Measurements from ENCODE around the gene CFAP53. TPM values are rescaled to one million over a fixed set of nuclear protein-coding genes. Genes with fewer than 3 reads are reported as not detected.

CFAP53 gene
- total RNA-seq, 1 experiment from 2014 or later, result 0.94 TPM

DNA sequence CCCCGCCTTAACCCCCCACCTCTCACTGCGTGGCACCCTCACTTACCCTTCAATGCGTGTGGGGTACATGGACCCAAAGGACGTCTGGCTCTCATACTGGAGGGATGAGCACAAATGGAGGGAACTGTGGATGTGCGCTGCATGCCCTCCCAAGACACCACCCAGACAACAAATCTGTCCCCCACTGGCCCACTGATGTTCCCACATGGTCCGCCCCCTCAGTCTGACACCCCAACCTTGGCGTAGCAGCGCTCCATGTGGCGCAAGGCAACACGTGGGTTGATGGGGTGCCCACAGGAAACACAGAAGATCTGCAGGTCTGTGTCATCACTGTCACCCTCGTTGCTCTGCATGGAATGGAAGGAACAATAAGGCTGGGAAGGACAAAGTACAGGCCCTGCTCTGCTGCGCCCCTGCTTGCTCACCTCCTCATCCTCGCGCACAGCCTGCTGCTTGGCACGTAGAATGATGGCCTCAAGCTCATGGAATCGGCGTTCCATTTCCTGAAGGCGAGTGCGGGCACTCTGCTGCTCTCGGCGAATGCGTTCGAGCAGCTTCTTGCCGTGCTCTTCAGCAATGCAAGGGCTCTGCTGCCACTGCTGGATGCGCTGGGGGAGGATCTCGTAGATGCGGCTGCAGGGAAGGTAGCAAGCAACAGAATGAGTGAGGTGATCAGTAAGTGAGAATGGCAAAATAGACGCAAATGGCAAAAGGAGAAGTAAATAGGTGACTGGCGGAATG lies 17.3 kb upstream of the CFAP53 start:
- no peak overlapping the region for H3K4me3 Mint-ChIP-seq (ENCODE audit: low read depth, unreplicated experiment)
- CTCF ChIA-PET, result interaction anchor here (1.5 kb wide), 1 partner anchor 73 kb away, joined by 3 read pairs; no protein-coding TSS in a partner anchor
- no peaks in the 10 kb centered on the region for H3K9me3 Mint-ChIP-seq (ENCODE audit: low read depth, unreplicated experiment)
- peaks cover 65% of the 10 kb centered on the region for H3K36me3 Mint-ChIP-seq (ENCODE audit: insufficient read depth, unreplicated experiment)
- intact Hi-C loops (cut with micrococcal nuclease; ENCODE audit: unreplicated experiment), result no loop called here
- no peak for DNase-seq
- TF ChIP-seq, protein P1, sequence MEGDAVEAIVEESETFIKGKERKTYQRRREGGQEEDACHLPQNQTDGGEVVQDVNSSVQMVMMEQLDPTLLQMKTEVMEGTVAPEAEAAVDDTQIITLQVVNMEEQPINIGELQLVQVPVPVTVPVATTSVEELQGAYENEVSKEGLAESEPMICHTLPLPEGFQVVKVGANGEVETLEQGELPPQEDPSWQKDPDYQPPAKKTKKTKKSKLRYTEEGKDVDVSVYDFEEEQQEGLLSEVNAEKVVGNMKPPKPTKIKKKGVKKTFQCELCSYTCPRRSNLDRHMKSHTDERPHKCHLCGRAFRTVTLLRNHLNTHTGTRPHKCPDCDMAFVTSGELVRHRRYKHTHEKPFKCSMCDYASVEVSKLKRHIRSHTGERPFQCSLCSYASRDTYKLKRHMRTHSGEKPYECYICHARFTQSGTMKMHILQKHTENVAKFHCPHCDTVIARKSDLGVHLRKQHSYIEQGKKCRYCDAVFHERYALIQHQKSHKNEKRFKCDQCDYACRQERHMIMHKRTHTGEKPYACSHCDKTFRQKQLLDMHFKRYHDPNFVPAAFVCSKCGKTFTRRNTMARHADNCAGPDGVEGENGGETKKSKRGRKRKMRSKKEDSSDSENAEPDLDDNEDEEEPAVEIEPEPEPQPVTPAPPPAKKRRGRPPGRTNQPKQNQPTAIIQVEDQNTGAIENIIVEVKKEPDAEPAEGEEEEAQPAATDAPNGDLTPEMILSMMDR (IDR thresholded peaks at IDR 0.05; ENCODE audit: unreplicated experiment), result no peak
- H3K27me3 Mint-ChIP-seq (ENCODE audit: unreplicated experiment), result no peaks in the 10 kb centered on the region
- no peak overlapping the region for H3K27ac Mint-ChIP-seq (ENCODE audit: unreplicated experiment)
- no TSS peak for BruUV-seq (replicated peaks)
- H3K4me1 Mint-ChIP-seq (ENCODE audit: low read depth, unreplicated experiment), result peaks cover 42% of the 10 kb centered on the region

DNA sequence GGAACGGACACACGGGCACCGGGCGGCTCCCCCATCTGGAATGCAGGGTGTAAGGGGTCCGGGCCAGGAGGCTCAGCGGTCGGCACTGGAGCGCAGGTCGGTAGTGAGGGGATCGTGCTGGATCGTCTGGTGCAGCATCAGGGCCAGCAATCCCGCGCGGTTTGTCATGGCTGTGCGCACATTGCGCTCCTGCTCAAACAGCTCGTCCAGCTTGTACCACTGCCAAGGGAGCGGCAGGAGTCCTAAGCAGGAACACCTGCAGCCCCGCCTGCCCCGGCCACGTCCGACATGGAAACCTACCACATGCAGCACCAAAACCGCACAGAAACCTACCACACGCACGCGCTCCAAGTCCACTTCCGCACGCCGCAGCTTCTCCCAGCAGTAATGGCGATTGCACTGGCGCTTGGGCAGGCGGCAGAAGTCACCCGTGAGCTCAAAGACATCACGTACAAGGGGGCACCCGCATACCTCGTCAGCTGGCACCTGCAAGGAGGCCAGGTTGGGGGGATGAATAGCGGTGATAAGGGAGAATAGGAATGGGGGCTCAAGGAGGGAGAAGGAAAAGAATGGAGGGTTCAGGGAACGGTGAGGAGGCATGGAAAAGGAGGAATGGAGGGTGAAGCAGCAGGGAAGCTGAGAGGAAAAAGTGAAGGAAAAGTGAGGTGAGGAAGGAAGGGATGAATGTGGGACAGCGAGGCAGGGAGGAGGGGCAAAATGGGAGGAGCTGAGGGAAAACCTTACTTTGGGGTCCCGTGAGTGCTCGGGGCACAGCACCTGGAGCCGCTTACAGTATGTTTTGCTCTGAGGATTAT lies 16.4 kb upstream of the CFAP53 start:
- Mint-ChIP-seq H3K27ac (ENCODE audit: unreplicated experiment) (no peak overlapping the region), H3K4me1 (ENCODE audit: low read depth, unreplicated experiment) (peaks cover 42% of the 10 kb centered on the region)
- no TSS peak for BruUV-seq (replicated peaks)

DNA sequence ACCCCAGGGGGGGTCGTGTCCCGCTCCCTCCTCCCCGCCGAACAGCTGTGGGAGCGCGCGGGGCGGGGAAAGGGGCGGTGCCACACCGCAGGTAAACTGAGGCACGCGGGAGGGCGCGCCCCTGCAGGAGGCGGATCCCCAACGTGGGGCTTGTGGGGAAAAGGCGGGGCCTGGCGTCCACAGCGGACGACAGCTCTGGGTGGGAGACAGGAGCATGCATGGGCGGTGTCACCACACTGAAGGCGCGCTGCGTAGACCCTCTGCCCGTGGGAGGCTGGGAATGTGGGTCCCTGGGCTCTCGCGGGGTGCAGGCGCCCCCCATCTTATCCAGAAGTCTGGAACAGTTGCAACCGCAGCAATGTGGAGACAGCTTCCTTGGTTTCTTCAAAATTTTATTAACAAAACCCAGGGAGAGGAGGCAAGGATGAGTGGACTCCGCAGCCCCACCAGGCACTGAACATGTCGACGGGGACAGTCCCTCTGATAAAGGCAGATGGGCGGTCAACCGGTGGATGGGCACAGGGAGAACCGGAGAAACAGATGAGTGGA lies 15.8 kb upstream of the CFAP53 start:
- Mint-ChIP-seq H3K27ac (ENCODE audit: unreplicated experiment) (peak overlapping the region; percentile 89), H3K27me3 (ENCODE audit: unreplicated experiment) (no peaks in the 10 kb centered on the region), H3K4me3 (ENCODE audit: low read depth, unreplicated experiment) (peak overlapping the region; percentile 90), H3K36me3 (ENCODE audit: insufficient read depth, unreplicated experiment) (peaks cover 52% of the 10 kb centered on the region), H3K9me3 (ENCODE audit: low read depth, unreplicated experiment) (no peaks in the 10 kb centered on the region), H3K4me1 (ENCODE audit: low read depth, unreplicated experiment) (peaks cover 41% of the 10 kb centered on the region)
- CTCF ChIA-PET, result interaction anchor here (0.8 to 1.6 kb wide), 8 partner anchors 14 to 147 kb away, joined by 3 to 11 read pairs (median 4); partner anchors contain the start of gene CFAP53
- BruUV-seq (replicated peaks), result no TSS peak
- intact Hi-C loops (cut with micrococcal nuclease; ENCODE audit: unreplicated experiment), result no loop called here
- DNase-seq, result no peak
- TF ChIP-seq, protein P1 (IDR thresholded peaks at IDR 0.05; ENCODE audit: unreplicated experiment), result no peak

More for the DNA sequence above, 16.4 kb upstream of the CFAP53 start:
- DNase-seq, result no peak
- CTCF ChIA-PET, result no interaction called here
- no peaks in the 10 kb centered on the region for H3K27me3 Mint-ChIP-seq (ENCODE audit: unreplicated experiment)
- peak overlapping the region; percentile 90 for H3K4me3 Mint-ChIP-seq (ENCODE audit: low read depth, unreplicated experiment)
- peaks cover 59% of the 10 kb centered on the region for H3K36me3 Mint-ChIP-seq (ENCODE audit: insufficient read depth, unreplicated experiment)
- no peaks in the 10 kb centered on the region for H3K9me3 Mint-ChIP-seq (ENCODE audit: low read depth, unreplicated experiment)
- TF ChIP-seq, protein P1 (IDR thresholded peaks at IDR 0.05; ENCODE audit: unreplicated experiment), result no peak
- intact Hi-C loops (cut with micrococcal nuclease; ENCODE audit: unreplicated experiment), result no loop called here

DNA sequence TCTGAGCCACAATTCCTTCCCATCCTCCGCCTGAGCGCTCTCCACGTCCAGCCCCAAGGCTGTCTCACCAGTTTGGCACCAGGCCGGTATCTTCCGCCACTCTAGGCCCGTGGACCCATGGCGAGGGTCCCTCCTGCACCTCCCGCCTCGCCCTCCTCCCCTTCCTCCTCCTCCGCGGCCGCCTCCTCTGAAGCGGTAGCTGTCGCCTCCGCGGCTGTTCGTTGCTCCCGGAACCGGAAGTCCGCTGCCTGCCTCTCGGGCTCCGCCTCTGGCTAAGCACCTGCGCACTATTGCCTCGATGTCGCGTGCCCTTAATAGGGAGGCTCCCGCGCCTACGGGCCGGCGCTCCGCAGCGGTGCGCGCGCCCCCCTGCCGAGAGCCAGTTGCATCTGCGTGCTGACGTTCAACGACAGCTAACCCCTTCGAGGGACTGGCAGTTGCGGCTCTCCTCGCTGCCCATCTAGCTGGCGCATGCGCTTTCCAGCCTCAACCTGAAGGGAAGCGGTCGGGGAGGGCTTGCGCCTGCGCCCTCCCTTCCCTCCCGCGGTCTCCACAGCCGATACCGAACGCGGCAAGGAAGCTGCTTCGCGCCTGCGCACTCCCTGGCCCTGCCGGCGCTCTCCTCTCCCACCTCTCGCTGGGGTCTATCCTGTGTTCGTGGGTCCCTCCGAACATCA lies 15.1 kb upstream of the CFAP53 start, which contains the start of gene MBD1:
TSS of gene MBD1 (minus strand) at position 229 of the 677 bp plus-strand sequence. CDS start 1,531 bp downstream, outside the sequence.
- CTCF ChIA-PET, result interaction anchor here (0.8 to 1.6 kb wide), 8 partner anchors 13 to 148 kb away, joined by 3 to 11 read pairs (median 4); partner anchors contain the start of gene CFAP53

More for the DNA sequence above, 15.1 kb upstream of the CFAP53 start, which contains the start of gene MBD1:
- TF ChIP-seq, protein P1 (IDR thresholded peaks at IDR 0.05; ENCODE audit: unreplicated experiment), result no peak
- intact Hi-C loops (cut with micrococcal nuclease; ENCODE audit: unreplicated experiment), result no loop called here
- DNase-seq, result peak; percentile 96
- Mint-ChIP-seq H3K36me3 (ENCODE audit: insufficient read depth, unreplicated experiment) (peaks cover 51% of the 10 kb centered on the region), H3K4me3 (ENCODE audit: low read depth, unreplicated experiment) (peak within 1 kb of the TSS; percentile 90), H3K27ac (ENCODE audit: unreplicated experiment) (peak within 1 kb of the TSS; percentile 89), H3K27me3 (ENCODE audit: unreplicated experiment) (no peaks in the 10 kb centered on the region), H3K4me1 (ENCODE audit: low read depth, unreplicated experiment) (peaks cover 35% of the 10 kb centered on the region), H3K9me3 (ENCODE audit: low read depth, unreplicated experiment) (no peaks in the 10 kb centered on the region)
- no TSS peak for BruUV-seq (replicated peaks)
